Fibroblast of peridontal ligament (primary cell): ENCODE results near the gene PRSS56.
"Not testable (repeated sequence)": the region's sequence is repeated elsewhere in the genome, so short reads cannot be mapped to it uniquely, and the experiment has no call there.

Experiments used
- DNase-seq: peaks from one replicate; pipeline ENCODE4 v3.0.0-alpha.2; 2010; ENCODE audit errors: extremely low read depth

Gene PRSS56

DNA sequence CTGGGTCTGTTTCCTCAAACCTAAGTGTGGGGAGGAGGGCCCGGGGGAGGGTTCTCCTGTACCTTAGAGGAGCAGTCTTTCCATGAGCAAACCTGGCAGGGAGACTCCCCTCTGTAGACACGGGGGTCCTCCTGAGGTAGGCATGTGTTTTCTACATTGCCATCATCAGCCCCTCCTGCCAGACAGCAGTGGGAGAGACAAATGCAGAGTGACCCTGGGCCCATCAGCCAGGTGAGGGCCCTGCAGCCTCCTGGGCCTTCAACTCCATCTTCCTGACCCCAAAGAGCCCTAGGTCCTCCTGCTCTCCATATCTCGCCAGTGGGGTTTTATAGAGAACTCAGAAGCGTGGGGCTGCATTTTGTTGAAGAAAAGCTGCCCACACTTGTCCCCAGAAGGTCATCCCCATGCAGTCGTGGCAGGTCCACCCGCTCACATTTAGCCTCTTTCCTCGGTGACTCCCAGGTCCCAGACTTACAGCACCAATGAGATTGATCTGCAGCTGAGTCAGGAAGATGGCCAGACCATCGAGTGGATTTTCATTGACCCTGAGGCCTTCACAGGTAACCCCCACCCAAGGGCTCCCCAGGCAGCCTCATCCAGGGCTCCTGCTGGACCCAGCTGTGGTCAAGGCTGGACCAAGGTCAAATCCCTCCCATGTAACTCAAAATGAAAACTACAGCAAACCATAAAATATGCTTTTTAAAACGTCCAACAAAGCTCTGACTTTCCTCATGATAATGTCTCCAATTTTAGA is 21.9 kb downstream of the PRSS56 start:
- no peak for DNase-seq

DNA sequence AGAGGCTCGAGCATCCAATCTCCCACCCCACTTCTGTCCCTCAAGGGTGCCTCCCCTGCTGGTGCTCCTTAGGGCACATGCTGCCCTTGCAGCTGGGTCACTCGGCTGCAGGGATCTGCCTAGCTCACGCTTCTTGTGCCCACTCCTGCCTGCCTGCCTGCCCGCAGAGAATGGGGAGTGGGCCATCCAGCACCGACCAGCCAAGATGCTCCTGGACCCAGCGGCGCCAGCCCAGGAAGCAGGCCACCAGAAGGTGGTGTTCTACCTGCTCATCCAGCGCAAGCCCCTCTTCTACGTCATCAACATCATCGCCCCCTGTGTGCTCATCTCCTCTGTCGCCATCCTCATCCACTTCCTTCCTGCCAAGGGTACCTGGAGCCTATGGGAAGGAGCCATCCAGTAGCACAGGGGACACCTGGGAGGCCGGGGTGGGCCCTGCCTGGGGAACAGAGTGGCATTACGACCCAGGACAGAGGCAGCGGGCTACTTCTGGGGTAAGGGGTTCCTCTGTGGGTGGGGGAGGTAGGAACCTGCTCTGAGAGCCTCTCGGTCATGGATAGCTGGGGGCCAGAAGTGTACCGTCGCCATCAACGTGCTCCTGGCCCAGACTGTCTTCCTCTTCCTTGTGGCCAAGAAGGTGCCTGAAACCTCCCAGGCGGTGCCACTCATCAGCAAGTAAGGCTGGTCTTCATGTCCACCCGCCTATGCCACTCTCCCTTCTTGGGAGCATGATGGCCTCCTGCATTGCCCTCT is 22.7 kb downstream of the PRSS56 start:
- no peak for DNase-seq

DNA sequence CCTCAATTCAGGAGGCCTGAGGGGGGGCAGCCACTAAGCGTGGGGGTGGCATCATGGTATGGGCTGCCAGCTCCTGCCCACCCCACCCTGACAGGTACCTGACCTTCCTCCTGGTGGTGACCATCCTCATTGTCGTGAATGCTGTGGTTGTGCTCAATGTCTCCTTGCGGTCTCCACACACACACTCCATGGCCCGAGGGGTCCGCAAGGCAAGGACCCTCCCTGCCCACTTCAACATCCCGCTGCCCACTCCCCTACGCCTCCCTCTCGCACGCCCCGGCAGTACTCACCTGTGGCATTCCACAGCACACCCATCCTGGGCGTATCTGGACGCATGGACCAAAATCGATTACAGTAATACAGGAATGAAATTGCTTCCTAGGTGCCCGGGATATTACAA is 23.3 kb downstream of the PRSS56 start:
- DNase-seq = no peak

DNA sequence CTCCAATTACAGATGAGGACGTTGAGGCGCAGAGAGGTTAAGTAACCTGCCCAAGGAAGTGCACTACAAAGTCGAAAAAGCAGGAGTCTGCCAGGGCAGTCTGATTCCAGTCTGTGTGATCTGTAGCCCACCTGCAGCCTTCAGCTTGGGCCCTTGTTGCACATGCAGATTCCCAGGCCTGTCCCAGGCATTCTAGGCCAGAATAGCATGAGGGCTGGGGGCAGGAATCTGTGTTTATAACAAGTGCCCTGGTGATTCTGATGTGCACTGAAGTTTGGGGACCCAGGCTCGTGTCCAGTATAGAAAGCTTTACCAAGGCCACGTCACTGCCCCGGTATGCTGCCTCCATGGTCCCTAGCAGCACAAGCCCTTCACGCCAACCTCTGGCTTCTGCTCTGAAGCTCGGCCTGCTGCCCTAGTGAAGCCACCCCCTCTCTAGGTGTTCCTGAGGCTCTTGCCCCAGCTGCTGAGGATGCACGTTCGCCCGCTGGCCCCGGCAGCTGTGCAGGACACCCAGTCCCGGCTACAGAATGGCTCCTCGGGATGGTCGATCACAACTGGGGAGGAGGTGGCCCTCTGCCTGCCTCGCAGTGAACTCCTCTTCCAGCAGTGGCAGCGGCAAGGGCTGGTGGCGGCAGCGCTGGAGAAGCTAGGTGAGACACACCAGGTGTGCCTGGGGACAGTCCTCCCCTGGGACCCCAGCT is 23.9 kb downstream of the PRSS56 start:
- no peak for DNase-seq

DNA sequence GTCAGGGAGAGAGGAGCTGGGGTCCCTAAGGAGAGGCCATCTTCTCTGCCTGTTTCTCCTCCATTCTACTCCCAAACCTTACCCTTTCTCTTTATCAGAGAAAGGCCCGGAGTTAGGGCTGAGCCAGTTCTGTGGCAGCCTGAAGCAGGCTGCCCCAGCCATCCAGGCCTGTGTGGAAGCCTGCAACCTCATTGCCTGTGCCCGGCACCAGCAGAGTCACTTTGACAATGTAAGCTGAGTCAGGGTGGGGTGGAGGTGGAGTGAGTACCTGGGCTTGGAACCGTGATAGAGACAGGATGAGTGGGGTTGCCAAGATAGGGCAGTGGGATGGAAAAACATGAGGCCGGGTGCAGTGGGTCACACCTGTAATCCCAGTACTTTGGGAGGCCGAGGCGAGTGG is 24.5 kb downstream of the PRSS56 start:
- no peak for DNase-seq

DNA sequence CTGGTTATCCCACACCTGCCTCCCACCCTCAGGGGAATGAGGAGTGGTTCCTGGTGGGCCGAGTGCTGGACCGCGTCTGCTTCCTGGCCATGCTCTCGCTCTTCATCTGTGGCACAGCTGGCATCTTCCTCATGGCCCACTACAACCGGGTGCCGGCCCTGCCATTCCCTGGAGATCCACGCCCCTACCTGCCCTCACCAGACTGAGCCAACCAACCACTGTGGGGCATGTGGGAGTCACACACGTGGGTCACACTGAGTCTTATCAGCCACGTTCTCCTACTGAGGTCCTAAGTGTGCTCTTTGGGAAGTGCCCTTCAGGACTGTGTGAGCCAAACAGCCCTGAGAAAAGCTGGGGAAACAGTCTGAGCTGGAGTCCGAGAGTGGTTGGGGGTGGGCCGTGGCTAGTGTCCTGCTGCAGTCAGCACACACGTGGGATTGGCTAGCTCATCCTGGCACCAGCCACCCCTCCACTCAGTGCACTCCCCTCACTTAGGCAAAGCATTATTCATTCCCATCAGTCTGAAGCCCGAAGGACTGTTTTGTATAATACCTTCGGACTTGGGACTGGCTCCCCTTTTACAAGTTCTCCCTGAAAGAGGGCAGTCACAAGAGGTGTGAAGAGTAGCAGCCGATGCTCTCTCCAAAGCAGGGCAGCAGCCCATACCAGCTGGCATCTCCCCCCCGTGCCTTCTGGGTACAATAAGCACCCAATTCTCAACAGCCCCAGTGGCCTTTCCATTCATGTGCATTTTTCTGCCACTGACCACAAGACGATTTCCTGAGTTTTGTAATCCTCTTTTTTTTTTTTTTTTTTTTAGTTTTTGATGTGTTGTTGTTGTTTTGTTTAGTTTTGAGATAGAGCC is 25.6 kb downstream of the PRSS56 start:
- no peak for DNase-seq

DNA sequence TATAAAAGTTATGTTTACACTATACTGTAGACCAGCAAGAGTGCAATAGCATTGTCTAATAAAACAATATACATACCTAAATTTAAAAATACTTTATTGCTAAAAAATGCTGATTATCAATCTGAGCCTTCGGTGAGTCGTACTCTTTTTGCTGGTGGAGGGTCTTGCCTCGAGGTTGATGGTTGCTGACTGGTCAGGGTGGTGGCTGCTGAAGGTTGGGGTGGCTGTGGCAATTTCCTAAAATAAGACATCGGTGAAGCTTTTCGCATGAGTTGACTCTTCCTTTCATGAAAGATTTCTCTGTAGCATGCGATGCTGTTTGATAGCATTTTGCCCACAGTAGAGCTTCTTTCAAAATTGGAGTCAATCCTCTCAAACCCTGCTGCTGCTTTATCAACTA is 27.8 kb downstream of the PRSS56 start:
- DNase-seq = no peak

DNA sequence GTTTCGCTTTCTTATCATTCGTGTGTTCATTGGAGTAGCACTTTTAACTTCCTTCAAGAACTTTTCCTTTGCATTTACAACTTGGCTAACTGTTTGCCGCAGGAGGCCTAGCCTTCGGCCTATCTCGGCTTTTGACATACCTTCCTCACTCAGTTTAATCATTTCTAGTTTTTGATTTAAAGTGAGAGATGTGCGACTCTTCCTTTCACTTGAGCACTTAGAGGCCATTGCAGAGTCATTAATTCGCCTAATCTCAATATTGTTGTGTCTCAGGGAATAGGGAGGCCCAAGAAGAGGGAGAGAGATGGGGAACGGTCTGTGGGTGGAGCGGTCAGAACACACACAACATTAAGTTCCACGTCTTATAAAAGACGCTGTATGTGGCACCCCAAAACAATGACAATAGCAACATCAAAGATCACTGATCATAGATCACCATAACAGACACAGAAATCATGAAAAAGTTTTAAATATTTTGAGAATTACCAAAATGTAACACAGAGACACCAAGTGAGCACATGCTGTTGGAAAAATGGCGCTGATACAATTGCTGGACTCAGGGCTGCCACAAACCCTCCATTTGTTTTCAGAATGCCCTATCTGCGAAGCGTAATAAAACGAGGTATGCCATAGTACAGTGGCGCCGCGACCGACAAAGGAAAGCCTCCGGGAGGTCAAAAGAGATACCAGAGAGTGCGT is 29.6 kb downstream of the PRSS56 start:
- no peak for DNase-seq

DNA sequence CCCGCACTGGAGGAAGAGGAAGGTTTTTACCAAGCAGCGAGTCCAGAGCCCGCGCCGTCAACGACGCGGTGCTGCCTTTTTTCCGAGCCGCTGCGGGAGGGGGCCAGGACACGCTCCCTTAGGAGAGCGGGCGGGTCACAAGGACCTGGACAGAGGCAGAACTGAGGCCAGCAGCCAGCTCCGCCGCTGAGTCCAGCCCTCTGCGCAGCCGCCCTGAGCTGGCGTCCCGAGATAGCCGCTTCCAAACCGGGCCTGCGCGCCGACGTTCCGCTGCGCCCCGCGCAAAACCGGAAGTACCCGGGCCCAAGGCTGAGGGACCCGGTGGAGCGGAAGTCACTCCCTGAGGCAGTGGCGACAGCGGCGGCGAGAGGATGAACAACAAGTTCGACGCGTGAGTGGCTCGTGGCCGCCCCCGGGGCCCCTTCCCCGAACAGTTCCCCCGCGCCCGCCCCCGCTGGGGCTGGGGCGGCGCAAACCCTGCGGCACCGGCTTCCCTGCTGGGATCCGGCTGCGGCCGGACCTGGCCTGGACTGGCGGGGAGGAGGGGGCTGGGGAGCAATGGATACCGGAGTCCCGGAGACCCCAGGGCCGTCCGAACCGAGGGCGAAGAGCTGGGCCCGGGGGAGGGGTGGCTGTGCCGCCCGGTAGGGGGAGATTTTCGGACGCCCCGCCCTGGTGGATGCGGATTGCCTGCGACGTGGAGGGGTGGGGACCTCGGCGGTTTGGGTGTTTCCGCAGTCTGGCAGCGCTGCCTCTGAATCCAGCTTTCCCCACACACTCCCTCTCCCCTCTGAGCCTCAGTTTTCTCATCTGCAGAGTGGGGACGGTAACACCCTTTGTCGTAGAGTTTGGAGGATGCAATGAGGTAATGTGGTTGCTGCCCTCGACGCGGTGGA is 30.4 kb downstream of the PRSS56 start, which contains the start of the genes EIF4E2 and TIGD1:
EIF4E2 (plus strand) TSS at position 336 of the 896 bp plus-strand sequence; CDS start at position 372, 36 bp downstream.
TIGD1 (minus strand) TSS at position 204 of the 896 bp plus-strand sequence. CDS start 675 bp downstream, outside the sequence.
- DNase-seq = peak; percentile 90

DNA sequence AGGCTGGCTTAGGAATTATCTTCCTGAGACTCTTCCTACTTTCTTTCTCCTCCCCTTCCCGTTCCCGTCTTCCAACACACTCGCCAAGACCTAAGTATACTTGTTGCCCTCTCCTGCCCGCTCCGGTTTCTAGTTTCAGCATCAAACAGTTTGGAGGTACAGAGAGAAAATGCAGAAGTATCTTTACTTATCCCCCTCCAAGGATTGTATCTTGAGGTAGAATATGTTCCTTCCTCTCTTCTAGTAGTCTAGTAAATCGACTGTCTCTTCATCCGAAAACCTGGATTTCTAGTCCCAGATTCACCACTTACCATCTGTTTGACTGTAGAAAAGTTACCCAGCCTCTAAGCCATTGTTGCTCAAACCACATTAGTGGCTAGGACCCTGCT is 31.1 kb downstream of the PRSS56 start:
- no peak for DNase-seq

DNA sequence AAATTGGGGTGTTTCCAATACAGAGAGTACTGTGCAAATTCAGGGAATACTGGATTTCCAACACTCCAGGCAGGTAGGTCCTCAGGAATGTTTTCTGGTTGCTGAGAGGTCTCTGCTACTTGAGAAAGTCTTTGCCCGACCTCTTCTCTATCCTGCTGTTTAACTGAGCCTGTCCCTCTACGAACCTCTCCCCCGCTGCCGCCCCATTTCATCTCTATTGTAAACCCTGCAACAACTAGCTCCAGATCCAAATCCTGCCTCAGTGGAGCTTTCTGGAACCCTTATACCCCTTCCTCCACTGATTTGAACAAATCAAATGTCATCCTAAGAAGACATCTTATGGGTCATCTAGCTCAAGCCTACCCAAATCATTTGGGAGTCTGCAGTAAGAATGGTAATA is 31.6 kb downstream of the PRSS56 start:
- no peak for DNase-seq

DNA sequence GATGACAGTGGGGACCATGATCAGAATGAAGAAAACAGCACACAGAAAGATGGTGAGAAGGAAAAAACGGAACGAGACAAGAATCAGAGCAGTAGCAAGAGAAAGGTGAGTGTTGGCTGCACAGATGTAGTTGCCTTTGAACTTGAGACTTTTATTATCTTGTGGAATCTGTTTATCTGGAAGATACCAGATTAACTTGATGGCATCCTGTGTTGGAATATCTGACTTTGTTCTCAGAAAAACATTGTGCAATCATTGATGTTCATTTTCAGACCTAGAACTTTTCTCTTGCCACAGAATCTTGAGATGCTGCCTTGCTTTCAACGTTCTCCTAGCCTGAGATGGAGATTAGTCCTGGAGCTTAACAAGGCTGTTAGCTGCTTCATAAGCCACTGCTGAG is 36.2 kb downstream of the PRSS56 start:
- DNase-seq = no peak

DNA sequence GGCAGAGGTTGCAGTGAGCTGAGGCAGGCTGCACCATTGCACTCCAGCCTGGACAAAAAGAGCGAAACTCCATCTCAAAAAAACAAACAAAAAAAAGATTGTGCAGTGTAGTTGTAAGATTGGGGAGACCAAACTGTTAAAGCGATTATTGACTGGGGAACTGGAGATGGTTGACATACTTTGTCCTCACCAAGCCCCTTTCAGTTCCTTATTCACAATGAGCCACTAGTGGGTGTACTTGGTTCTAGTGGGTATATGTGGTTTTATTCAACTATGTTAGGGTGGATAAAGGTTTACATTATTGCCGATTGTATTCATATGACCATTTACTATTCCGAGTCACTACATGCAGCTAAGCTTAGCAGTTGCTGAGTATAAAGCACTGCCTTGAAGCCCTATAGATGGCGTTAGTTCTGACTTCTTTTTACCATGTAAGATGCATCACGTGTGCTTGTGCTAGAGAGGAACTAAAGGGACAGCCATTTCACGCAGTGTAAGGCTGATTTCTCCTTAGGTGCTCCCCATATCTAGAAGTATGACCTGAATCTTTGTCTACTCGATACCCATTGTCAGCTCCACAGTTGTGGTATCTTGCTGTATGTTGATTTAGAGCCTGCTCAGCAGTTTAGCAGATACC is 42.4 kb downstream of the PRSS56 start:
- no peak for DNase-seq

DNA sequence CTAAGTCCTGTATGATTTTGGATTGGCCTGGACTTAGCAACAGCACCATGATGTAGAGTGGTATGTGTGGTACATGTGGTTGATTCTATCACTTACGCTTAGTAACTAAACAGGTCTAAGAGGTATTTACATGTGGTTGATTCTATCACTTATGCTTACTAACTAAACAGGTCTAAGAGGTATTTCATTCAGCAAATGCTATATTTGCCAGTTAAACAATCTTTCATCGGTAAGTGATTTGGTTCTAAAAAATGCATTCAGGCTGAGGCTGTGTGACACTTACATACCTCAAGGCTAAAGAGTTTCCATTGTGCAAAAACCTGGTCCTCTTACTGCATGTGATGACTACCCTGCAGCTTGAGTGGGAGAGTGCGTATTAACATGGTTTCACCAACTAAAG is 43.4 kb downstream of the PRSS56 start:
- no peak for DNase-seq

DNA sequence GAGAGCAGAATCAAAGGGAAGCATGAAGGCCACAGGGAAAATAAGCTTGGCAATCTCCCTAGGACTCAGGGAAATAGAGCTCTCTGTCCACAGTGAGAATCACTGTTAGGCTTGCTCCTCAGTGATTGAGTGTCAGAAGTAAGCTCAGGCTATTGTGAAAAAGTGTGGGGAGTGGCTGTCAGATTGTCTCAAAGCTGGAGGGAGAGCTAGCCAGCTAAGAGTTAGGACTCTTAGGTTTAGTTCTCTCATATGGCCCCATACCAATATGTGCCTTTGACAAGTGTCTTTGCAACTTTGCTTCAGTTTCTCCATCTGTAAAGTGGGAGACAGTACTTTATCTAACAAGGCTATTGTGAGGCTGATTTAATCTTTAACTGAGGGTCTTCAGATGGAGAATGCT is 47.5 kb downstream of the PRSS56 start:
- peak; percentile 25 for DNase-seq

DNA sequence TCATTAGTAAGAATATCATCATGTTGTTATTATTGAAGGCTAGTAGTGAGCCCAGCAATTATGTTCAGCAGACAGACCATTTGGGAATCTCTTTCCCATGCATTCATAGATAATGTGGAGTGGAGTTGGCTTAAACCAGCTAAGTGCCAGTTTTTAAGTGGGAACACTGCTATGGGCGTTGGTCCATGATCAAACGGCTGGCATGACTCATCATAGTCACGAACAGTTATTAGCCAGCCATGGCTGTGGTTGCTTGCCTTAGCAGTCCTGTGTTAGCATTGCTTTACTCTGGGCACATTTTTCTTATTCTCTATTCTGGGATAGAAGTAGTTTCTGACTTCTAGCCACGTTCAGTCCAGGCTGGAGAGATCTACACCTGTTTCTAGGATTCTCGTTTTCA is 48.0 kb downstream of the PRSS56 start:
- DNase-seq = peak; percentile 96

DNA sequence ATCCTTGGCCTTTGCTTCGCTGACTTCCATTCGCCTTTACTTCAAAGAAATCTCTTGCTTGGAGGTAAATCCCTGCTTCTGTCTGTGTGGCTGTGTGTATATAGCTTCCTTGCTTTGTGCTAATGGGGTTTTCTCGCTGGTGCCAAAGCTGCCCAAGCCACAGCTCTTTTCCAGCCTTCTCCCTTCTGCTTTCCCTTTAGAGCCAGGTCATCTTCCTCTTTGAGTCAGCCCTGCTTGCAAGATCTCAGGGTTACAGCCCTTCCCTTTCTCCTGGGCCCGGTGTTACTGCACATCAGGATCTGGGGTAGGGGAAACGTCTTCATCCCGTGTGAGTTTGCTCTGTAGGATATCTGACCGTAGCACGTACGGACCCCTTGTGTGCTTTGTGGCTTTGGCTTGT is 49.4 kb downstream of the PRSS56 start:
- no peak for DNase-seq

DNA sequence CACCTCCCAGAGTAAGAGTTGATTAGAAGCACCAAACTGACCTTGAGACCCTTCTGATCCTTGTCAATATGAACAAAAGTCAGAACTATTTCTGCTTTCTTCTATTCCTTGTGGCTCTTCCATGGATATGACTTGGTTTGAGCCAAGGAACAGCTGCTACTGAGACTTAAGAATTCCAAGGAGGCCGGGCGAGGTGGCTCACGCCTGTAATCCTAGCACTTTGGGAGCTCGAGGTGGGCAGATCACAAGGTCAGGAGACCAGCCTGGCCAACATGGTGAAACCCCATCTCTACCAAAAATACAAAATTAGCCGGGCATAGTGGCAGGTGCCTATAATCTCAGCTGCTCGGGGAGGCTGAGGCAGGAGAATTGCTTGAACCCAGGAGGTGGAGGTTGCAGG is 50.3 kb downstream of the PRSS56 start:
- DNase-seq = not testable (repeated sequence)

DNA sequence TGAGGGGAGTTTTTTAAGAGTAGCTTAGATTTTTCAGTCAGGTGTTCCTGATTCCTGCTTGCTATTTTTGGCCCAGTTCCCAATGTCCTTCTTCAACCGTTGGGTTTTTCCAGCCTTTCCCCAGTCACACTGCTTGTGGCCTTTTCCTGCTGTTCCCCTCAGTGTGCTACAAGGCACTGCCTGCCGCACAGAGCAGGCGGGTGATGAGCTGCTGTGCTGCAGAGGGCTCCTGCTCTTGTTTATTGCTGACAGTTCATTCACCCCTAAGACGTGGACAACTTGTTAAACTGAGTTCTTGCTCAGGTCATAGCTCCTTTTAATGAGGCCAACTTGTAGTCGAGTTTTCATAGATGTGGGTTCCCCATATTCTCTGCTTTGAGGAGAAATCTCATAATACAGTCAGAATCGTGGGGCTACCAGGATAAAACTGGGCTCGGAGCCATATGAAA is 50.9 kb downstream of the PRSS56 start:
- DNase-seq = no peak
